MV-4-11 (cell line): ENCODE data around the gene RSU1.

ENCODE experiments used
- DNase-seq: peaks from one replicate; lab custom pipeline; 2025; lab: John Stamatoyannopoulos, UW

Gene RSU1

GRCh38 chr10:16741540-16741939, 75.7 kb downstream of the RSU1 start:
- no peak for DNase-seq

DNA sequence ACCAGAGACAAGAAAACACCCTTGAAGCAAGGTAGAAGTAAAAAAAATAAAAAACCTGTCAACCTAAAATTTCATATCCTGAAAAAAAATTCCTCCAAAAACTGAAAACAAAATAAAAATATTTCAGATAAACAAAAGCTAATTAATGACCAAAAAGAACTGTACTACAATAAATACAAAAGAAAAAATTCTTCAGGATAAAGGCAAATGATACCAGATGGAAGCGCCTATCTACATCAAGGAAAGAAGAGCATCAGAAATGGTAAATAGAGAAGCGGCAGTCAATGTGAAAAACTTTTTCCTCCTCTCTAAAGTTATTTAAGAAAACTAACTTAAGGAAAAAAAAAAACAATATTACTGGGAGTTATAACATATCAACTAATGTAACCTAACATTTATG, 79.8 kb downstream of the RSU1 start:
- no peak for DNase-seq

DNA sequence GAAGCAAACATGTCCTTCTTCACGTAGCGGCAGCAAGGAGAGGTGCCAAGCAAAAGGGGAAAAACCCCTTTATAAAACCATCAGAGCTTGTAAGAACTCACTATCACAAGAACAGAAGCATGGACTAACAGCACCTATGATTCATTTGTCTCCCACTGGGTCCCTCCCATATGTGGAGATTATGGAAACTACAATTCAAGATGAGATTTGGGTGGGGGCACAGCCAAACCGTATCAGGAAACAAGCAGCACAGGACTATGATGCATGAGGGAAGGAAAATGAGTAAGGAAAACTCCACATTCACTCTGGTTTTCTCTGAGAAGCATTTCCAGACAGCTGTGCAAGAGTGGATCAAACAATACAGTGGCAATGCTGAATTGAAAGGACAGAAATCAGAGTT, 81.6 kb downstream of the RSU1 start:
- no peak for DNase-seq

DNA sequence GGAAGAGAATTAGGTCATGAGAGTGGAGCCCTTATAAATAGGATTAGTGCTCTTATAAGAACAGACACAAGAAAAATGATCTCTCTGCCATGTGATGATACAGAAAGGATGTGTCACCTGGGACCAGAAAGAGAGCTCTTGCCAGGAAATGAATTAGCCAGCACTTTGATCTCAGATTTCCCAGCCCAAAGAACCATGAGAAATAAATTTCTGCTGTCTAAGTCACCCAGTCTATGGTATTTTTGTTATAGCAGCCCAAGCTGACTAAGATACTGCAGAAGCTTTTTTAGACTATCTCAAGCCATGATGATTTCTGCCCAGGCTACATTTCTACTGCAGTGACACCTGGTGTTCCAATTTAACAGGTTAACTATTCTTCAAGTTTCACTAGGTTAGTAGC, 84.8 kb downstream of the RSU1 start:
- DNase-seq = no peak

DNA sequence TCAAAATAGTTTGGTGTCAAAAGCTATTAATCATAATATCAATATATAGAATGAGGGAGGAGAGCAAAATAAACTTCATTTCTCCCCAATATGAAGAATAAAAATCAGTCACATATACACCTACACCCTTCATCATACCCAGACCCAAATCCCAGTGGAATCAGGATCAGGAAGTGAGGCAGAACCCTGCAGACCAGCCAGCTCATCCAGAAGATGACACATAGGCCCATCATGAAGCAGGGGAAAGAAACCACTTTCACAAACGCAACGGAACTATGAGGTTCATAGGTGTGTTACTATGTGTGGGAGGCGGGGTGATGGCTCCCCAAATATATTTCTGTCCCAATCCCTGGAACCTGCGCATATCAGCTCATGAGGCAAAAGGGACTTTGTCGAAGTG, 89.0 kb downstream of the RSU1 start:
- no peak for DNase-seq

- DNase-seq = no peak
These were observed 89.6 kb downstream of the RSU1 start for GRCh38 chr10:16727666-16728065.

GRCh38 chr10:16724509-16724908, 92.7 kb downstream of the RSU1 start:
- DNase-seq = peak; percentile 22

GRCh38 chr10:16720812-16721211, 96.4 kb downstream of the RSU1 start:
- no peak for DNase-seq

- peak; percentile 94 for DNase-seq
These were observed 99.4 kb downstream of the RSU1 start for GRCh38 chr10:16717622-16718395.

GRCh38 chr10:16716051-16716450, 101.2 kb downstream of the RSU1 start:
- DNase-seq = no peak

DNA sequence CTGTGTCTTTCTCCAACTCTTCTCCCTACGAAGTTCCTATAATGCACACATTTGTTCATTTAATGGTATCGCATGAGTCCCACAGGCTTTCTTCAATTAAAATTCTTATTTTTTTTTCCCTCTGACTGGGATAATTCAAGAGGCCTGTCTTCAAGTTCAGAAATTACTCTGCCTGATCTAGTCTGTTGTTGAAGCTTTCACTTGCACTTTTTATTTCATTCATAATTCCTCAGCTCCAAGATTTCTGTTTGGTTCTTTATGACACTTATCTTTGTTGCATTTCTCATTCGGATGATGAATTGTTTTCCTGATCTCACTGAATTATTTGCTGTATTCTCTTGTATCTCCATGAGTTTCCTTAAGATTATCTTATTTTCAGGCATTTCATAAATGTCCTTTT, 103.9 kb downstream of the RSU1 start:
- no peak for DNase-seq

DNA sequence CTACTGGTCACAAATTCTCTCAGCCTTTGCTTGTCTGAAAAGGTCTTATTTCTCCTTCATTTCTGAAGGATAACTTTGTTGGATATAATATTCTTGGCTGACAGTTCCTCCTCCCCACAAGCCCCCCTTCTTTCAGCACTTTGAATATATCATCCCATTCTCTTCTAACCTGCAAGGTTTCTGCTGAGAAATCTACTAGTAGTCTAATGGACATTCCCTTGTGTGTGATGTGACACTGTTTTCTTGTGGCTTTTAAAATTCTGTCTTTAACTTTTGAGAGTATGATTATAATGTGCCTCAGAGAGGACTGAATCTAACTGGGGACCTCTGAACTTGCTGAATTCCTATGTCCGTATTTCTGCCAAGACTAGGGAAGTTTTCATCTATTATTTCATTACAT, 104.3 kb downstream of the RSU1 start:
- DNase-seq = no peak

DNA sequence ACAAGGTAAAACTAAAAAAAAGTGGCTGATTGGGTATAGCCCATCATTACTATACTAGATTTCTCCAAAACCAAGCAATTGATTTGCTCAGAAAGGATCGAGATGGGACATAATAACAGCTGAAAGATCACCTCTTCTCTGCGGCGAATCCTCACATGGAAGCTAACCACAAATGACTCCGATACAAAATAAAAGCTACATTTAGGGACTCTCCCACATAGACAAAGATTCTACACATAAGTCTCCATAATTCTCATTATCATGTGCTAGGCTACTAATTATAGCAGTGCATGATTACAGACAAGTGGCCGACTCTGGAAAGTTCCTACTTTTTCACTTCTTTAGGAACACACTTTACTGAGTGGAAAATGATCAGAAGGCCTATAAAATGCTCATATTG, 116.9 kb downstream of the RSU1 start:
- DNase-seq = no peak

GRCh38 chr10:16699435-16700057, 117.7 kb downstream of the RSU1 start:
- DNase-seq = no peak

DNA sequence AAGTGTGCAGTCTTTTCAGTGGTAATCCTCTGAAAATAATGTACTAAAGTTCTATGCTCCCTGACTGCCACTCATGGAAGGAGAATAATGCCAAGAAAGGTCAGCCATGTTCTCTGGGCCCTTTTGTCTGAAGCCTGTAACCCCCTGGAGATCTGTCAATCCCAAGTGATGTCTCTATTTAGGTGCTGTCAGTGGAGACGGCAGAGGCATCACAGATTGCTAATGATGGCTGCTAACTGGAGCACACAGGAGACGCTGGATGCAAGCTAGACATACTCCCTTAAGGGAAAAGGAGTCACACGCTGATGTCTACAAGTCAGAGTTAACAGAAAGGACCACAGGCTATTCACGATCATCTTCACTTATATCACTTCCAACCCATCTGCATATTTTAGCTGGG, 118.8 kb downstream of the RSU1 start:
- DNase-seq = no peak

DNA sequence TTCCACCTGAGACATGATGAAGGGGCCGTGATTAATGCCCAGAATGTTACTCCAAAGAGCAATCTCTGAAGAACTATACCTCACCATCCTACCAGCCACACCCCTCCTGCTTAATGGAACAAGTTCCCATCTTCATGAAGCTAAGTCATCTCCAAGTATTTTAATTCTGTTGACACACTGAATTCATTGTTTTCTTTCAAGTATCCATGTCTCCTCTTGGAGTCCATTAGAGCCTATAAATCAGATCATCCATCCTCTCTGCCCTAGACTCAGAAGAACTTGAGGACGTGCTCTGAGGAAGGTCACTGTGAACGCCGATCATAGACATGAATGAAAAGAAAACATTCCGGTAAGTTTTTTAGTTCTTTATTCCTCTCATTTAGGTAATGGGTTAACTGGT, 126.8 kb downstream of the RSU1 start:
- no peak for DNase-seq

DNA sequence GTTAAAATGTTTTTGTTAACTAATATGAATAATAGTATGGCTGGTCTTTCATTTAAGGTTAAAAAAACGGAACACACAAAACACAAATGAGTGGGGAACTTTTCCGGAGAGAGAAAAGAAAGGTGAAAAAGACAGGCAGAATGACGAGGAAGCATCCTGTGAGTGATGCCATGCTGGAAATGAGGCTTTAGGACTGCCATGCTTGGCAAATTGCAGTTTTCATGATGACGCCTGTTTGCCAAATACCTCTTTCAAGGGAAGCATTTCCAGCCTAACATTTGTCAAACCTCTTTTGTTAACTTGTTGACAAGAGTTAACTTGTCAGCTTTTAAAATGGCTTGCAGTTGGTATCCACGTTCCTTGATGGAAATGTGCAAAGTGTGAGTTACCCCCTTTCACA, 127.5 kb downstream of the RSU1 start:
- DNase-seq = no peak

GRCh38 chr10:16689227-16689626, 128.0 kb downstream of the RSU1 start:
- no peak for DNase-seq

GRCh38 chr10:16686054-16686902, 130.9 kb downstream of the RSU1 start:
- no peak for DNase-seq

DNA sequence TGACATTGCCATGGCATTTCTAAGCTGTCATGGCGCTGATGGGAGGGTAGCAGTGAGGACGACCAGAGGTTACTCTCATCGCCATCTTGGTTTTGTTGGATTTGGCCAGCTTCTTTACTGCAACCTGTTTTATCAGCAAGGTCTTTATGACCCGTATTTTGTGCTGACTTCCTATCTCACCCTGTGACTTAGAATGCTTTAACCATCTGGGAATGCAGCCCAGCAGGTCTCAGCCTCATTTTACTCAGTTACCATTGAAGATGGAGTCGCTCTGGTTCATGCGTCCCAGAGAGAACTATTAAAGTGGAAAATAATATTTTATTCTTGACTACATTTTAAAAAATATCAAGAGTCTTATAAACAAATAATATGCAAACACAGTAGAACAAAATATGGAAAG, 131.7 kb downstream of the RSU1 start:
- DNase-seq = no peak

- DNase-seq = no peak
These were observed 135.7 kb downstream of the RSU1 start for GRCh38 chr10:16681521-16681920.

GRCh38 chr10:16679511-16679910, 137.7 kb downstream of the RSU1 start:
- no peak for DNase-seq

DNA sequence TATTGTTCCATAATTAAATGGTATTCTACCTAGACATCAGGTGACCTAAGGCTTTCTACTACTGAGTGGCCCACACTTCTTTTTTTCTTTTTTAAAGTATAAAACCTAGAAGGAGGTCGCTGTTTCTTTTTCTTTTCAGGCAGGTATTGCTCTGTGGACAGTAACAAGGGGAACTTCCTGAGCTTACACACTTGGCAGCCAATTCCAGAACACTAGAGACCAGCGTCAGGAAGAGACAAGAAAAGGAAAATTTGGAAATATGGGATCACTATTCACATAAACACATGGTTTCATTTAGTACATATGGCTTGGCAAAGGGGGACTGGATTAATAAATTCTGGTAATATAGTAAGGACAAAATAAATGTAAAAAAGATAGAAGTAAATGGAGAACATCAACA, 141.9 kb downstream of the RSU1 start:
- DNase-seq = no peak
